ENCODE data around the gene NKX6-2. TPM values are rescaled to one million over a fixed set of nuclear protein-coding genes. Genes with fewer than 3 reads are reported as not detected.

Gene NKX6-2
- total and polyA plus RNA-seq, 10 of the 15 experiments (the other 5 are each of a cell fraction or from before 2014, with no cell fraction given): 0.45 to 1.8 TPM; not detected in 8

DNA sequence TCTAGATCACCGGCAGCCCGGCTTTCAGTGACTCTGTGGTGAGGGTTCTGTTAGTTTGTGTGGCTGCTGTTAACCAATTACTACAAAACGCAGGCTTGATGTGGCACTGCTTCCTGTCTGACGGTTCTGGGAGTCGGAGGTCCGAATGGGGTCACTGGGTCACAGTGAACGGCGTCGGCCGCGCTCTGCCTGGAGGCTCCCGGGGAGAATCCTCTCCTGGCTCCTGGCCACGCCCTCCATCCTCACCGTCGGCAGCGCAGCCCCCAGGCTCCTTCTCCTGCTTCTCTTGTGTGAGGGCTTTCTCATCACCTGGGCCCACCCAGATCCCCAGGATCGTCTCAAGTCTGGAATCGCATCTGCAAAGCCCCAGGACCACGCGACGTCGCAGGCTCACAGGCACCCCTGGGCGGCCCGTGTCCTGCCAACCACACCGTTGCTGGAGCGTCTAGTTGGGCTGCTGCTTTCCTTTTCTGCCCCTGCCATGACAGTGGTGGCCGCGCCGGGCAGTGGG lies 31.8 kb upstream of the NKX6-2 start:
- Histone ChIP-seq H3K79me2 (ENCODE audit: control insufficient read depth, insufficient read depth, low read length) (no peaks in the 10 kb centered on the region), H3K9ac (ENCODE audit: control insufficient read depth, insufficient read depth, low read length) (no peak overlapping the region), H3K4me3 (no peak overlapping the region), H3K4me1 (ENCODE audit: control insufficient read depth, insufficient read depth, low read length) (no peaks in the 10 kb centered on the region), H3K27ac (ENCODE audit: control insufficient read depth, insufficient read depth) (no peak overlapping the region), H3K9me3 (replicated peaks; ENCODE audit: control insufficient read depth, insufficient read depth, low read length) (no peaks in the 10 kb centered on the region; the same call in 2 of the 3 replicates), H2AFZ (ENCODE audit: control insufficient read depth, low read depth, low read length) (no peak overlapping the region), H3K36me3 (ENCODE audit: control insufficient read depth in 2 of 2, insufficient read depth in 2 of 2, low read length in 1 of 2) (no peaks in the 10 kb centered on the region), H3K27me3 (replicated peaks in 1 of 2; ENCODE audit: control insufficient read depth in 2 of 2, insufficient read depth in 2 of 2, low read length in 1 of 2) (no peaks in the 10 kb centered on the region), H3K4me2 (ENCODE audit: control insufficient read depth, insufficient read depth) (no peak overlapping the region), H4K20me1 (ENCODE audit: control insufficient read depth, insufficient read depth) (no peaks in the 10 kb centered on the region)
- no TSS peak for BruUV-seq (replicated peaks)
- in situ Hi-C loops (cut with MboI) (no loop called here), intact Hi-C loops (cut with micrococcal nuclease; ENCODE audit: unreplicated experiment) (no loop called here)
- FAIRE-seq: no peak
- ChIA-PET CTCF (no interaction called here), RAD21 (ENCODE audit: unreplicated experiment) (no interaction called here), POLR2A (no interaction called here), SMC1A (ENCODE audit: uncharacterized antibody, unreplicated experiment) (no interaction called here)
- no peak for DNase-seq (ENCODE audit: low read depth, low spot score)
- WGBS (ENCODE audit: insufficient coverage, insufficient replicate concordance, low lambda C conversion rate, missing lambda C conversion rate): 60% methylated on average over 29 of the region's 29 CpGs
- ATAC-seq: no peak
- TF ChIP-seq HDGF (IDR thresholded peaks at IDR 0.05) (no peak), CHD1 (IDR thresholded peaks at IDR 0.05; ENCODE audit: low read depth, low read length) (no peak), SIX5 (IDR thresholded peaks at IDR 0.05; ENCODE audit: low read depth, low read length, severe bottlenecking) (no peak), MTA2 (IDR thresholded peaks at IDR 0.05; ENCODE audit: low read depth) (no peak), NFIC (IDR thresholded peaks at IDR 0.05; ENCODE audit: low read depth, low read length) (no peak), CBX5 (IDR thresholded peaks at IDR 0.05; ENCODE audit: low read depth) (no peak)
- TF ChIP-seq, protein P1, sequence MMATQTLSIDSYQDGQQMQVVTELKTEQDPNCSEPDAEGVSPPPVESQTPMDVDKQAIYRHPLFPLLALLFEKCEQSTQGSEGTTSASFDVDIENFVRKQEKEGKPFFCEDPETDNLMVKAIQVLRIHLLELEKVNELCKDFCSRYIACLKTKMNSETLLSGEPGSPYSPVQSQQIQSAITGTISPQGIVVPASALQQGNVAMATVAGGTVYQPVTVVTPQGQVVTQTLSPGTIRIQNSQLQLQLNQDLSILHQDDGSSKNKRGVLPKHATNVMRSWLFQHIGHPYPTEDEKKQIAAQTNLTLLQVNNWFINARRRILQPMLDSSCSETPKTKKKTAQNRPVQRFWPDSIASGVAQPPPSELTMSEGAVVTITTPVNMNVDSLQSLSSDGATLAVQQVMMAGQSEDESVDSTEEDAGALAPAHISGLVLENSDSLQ (IDR thresholded peaks at IDR 0.05): no peak

DNA sequence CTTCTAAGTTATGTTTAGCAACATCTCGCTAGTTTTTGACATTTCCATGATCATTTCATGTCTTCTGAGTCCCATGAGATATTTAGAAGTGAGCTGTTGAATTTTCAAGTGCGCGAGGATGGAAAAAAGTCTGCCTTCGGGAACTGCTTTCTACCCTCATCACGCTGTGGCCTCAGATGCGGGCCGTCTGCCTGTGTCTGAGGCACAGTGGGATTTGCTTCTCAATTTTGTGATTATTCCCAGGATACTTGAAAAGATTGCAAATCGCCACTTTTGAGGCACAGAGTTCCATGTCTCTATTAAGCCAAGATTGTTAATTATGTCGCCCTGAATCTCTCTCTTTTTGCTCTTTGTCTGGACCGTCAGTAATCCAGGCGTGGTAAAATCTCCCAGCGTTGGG lies 30.8 kb upstream of the NKX6-2 start:
- Histone ChIP-seq H4K20me1 (ENCODE audit: control insufficient read depth, insufficient read depth) (no peaks in the 10 kb centered on the region), H3K27me3 (replicated peaks in 1 of 2; ENCODE audit: control insufficient read depth in 2 of 2, insufficient read depth in 2 of 2, low read length in 1 of 2) (no peaks in the 10 kb centered on the region), H3K4me2 (ENCODE audit: control insufficient read depth, insufficient read depth) (no peak overlapping the region), H3K36me3 (ENCODE audit: control insufficient read depth in 2 of 2, insufficient read depth in 2 of 2, low read length in 1 of 2) (no peaks in the 10 kb centered on the region), H3K27ac (ENCODE audit: control insufficient read depth, insufficient read depth) (no peak overlapping the region), H3K9me3 (replicated peaks; ENCODE audit: control insufficient read depth, insufficient read depth, low read length) (no peaks in the 10 kb centered on the region; the same call in 2 of the 3 replicates), H2AFZ (ENCODE audit: control insufficient read depth, low read depth, low read length) (no peak overlapping the region), H3K79me2 (ENCODE audit: control insufficient read depth, insufficient read depth, low read length) (no peaks in the 10 kb centered on the region), H3K9ac (ENCODE audit: control insufficient read depth, insufficient read depth, low read length) (no peak overlapping the region), H3K4me3 (no peak overlapping the region), H3K4me1 (ENCODE audit: control insufficient read depth, insufficient read depth, low read length) (no peaks in the 10 kb centered on the region)
- no peak for DNase-seq (ENCODE audit: low read depth, low spot score)
- intact Hi-C loops (cut with micrococcal nuclease; ENCODE audit: unreplicated experiment): no loop called here
- SMC1A ChIA-PET (ENCODE audit: uncharacterized antibody, unreplicated experiment): no interaction called here
- CTCF ChIA-PET: no interaction called here
- 55% methylated on average over 12 of the region's 12 CpGs for WGBS (ENCODE audit: insufficient coverage, insufficient replicate concordance, low lambda C conversion rate, missing lambda C conversion rate)
- POLR2A ChIA-PET: no interaction called here
- in situ Hi-C loops (cut with MboI): no loop called here
- BruUV-seq (replicated peaks): no TSS peak
- FAIRE-seq: no peak
- ATAC-seq: no peak
- RAD21 ChIA-PET (ENCODE audit: unreplicated experiment): no interaction called here
- no peak for TF ChIP-seq ATF7 (IDR thresholded peaks at IDR 0.05; ENCODE audit: low read depth)
- TF ChIP-seq POU2F2 (IDR thresholded peaks at IDR 0.05; ENCODE audit: borderline replicate concordance, low read depth, low read length): no peak
- no peak for TF ChIP-seq ESRRA (IDR thresholded peaks at IDR 0.05; ENCODE audit: low read length)
- no peak for TF ChIP-seq ZNF384 (IDR thresholded peaks at IDR 0.05; ENCODE audit: borderline replicate concordance, low read depth, low read length)
- TF ChIP-seq WRNIP1 (IDR thresholded peaks at IDR 0.05; ENCODE audit: borderline replicate concordance, low read depth, low read length): no peak
- no peak for TF ChIP-seq YY1 (IDR thresholded peaks at IDR 0.05; ENCODE audit: low read depth, low read length)
- TF ChIP-seq FOXK2 (IDR thresholded peaks at IDR 0.05): no peak
- no peak for TF ChIP-seq ASH2L (IDR thresholded peaks at IDR 0.05; ENCODE audit: borderline replicate concordance, low read depth)
- TF ChIP-seq SMARCA5 (IDR thresholded peaks at IDR 0.05): no peak
- TF ChIP-seq, protein P2, sequence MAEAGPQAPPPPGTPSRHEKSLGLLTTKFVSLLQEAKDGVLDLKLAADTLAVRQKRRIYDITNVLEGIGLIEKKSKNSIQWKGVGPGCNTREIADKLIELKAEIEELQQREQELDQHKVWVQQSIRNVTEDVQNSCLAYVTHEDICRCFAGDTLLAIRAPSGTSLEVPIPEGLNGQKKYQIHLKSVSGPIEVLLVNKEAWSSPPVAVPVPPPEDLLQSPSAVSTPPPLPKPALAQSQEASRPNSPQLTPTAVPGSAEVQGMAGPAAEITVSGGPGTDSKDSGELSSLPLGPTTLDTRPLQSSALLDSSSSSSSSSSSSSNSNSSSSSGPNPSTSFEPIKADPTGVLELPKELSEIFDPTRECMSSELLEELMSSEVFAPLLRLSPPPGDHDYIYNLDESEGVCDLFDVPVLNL (IDR thresholded peaks at IDR 0.05; ENCODE audit: low read depth, low read length): no peak
- TF ChIP-seq NR2C1 (IDR thresholded peaks at IDR 0.05): no peak
- no peak for TF ChIP-seq IRF4 (IDR thresholded peaks at IDR 0.05; ENCODE audit: low read depth, low read length)
- no peak for TF ChIP-seq BACH1 (IDR thresholded peaks at IDR 0.05; ENCODE audit: borderline replicate concordance)
- no peak for TF ChIP-seq HDGF (IDR thresholded peaks at IDR 0.05)

Data from GM12878 (cell line).